ENCODE measurements around the gene PTTG1IP2.

The PTTG1IP2 gene

GRCh38 chr7:90484706-90485105 lies 15.3 kb downstream of the PTTG1IP2 start:
- DNase-seq, result no peak

DNA sequence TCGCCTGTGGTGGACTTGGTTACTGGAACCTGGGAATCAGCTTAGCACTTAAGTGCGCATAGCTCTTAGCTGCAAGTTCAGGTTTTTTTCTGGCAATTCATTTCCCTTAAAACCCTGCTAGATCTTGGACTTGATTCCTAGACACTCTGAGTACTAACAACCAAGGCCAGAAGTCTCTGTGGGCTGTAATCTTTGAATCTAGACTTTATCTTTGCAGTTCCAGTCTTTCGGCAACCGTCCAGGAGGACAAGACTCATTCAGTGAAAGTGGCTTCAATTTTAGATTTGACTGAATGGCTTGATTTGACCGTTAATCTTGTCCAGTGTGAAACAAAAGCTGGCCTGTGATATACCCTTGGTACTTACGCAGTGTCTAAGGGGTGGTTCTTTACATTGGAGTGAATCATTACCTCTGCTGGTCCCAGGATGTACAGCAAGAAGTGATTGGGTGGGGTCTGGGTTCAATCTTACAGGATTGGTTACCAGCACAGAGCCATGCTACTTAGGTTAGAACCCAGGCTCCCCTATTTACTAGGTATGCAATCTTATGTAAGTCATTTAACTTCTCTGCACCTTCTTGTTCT lies 16.4 kb downstream of the PTTG1IP2 start:
- no peak for DNase-seq

- no peak for DNase-seq
Observed at GRCh38 chr7:90487808-90488207, 18.4 kb downstream of the PTTG1IP2 start.

DNA sequence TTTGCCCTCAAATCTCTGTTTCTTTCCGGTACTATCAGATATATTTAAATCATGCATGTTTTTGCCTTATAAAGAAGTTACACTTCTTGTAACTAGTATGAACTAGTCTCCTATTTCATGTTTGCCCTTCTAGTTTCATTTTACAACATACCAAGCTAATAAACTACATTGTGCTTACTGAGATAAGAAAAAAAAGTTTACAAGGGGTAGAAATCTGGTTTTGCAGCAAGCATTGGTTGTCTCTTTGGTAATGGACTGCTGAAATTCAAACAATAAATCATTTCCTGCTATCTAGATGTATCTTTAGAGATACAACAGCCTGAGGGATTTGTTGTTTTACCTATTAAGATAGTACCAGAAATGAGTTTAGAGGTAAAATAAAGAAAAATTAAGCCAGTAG lies 18.8 kb downstream of the PTTG1IP2 start:
- no peak for DNase-seq

DNA sequence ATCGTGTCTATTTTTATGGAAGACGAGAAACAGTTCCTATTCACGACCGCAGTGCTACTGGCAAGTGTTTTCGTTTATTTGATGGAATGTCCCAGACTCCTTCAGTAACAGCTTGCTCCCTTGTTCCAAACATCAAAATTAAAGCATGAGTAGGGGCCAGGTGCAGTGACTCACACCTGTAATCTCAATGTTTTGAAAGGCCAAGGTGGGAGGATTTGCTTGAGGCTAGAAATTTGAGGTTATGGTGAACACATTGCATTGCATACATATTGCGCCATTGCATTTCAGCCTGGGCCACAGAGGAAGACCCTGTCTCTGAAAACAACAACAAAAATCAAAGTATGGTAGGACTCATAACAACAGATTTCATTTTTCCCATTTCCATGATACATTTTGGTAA lies 22.8 kb downstream of the PTTG1IP2 start:
- DNase-seq, result no peak

DNA sequence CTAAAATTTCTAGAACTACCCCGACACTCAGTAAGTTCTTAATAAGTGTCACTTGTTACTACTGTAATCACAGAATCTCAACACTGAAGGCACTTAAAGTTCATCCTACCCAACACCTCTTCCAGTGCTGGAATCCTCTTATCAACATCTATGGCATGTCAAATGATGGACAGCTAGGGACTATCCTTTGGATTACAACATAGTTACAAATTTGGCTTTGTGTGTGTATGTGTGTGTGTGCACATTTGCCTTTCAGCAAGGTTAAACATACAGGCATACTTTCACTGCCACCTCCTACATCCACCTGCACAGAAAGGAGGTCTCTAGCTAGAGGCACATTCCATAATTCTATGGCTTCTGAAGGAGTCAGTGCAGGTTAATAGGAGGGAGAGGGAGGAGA lies 25.8 kb downstream of the PTTG1IP2 start:
- no peak for DNase-seq

DNA sequence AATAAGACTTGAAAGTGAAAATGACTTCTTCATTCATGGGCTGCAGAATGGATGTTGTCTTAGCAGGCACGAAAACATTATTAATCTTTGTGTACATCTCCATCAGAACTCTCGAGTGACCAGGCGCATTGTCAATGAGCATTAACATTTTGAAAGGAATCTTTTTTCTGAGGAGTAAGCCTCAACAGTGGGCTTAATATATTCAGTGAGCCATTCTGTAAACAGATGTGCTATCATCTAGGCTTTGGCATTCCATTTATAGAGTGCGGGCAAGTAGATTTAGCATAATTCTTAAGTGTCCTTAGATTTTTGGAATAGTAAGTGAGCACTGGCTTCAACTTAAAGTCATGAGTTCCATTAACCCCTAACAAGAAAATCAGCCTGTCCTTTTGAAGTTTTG lies 33.1 kb downstream of the PTTG1IP2 start:
- no peak for DNase-seq

- DNase-seq, result no peak
Observed at GRCh38 chr7:90503367-90503766, 33.9 kb downstream of the PTTG1IP2 start.

DNA sequence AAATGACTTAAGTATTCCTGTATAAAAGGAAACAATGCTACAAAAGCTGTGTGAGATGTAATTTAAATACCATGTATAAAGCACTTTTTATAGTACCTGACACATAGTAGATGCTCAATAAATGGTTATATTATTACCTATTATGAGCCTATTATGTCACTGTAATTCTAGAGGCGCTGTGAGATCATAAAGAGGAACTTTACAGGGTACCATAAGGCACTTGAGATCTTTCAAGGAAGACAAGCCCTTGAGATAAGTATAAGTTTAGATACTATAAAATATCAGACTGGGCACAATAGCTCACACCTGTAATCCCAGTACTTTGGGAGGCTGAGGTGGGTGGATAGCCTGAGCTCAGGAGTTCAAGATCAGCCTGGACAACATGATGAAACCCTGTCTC lies 38.3 kb downstream of the PTTG1IP2 start:
- no peak for DNase-seq

DNA sequence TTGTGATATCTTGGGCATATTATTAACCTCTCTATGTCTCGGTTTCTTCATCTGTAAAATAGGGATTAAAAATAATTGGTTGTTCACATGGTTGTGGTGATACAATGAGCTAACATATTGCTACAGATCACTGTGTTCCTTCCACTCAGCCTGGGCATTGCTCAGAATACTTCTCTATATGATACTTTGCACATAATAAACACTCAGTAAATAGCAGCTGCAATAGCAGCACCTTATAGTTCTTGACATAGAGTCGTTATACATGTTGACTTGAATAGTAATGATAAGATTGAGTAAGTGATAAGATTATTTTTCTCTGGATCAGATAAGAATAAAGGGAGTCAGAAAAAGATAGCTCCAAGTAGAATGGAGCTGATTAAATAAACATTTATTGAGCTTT lies 42.3 kb downstream of the PTTG1IP2 start:
- DNase-seq, result no peak

DNA sequence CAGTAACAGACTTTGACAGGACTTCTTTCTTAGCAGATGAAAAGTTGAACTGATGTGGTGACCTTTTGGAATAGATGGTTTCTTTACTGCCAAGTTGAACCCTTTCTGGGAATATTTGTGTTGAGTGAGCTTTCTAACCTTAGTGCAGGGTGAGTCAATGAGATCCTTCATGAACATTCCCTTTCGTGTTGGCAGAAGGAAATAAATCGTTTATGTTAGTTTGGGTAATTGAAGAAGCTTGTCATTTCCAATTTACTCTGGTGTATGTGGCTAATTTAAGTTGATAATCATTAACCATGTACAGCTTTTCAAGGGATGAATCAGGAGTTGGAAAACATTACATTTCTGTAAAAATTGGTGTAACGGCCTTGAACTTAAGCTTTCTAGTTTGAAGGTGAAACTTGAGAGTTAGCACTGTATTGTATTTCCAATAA lies 43.4 kb downstream of the PTTG1IP2 start:
- DNase-seq, result no peak

DNA sequence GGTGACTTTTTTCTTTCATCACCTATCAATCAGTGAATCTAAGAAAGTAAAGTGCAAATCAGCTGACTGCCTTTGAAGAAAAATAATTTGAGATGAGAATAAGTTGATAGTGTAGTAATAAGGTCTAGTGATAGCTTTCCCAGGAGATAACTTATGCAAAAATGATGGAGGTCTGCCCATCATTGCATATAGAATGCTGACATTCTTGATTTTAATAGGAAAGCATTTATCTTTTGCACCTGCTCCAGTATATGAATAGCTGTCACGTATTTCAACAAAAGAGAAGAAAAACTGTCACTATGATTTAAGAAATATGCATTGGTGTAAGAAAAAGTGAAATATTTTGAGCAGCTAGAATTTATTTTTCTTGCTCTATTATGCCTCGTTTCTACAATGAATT lies 46.8 kb downstream of the PTTG1IP2 start:
- DNase-seq, result no peak

- no peak for DNase-seq
Observed at GRCh38 chr7:90518630-90519029, 49.2 kb downstream of the PTTG1IP2 start.

- DNase-seq, result no peak
Observed at GRCh38 chr7:90520484-90520883, 51.0 kb downstream of the PTTG1IP2 start.

GRCh38 chr7:90530263-90530662 lies 60.8 kb downstream of the PTTG1IP2 start:
- DNase-seq, result no peak

GRCh38 chr7:90532231-90532929 lies 62.9 kb downstream of the PTTG1IP2 start:
- DNase-seq, result no peak

GRCh38 chr7:90536449-90536848 lies 67.0 kb downstream of the PTTG1IP2 start:
- DNase-seq, result no peak

DNA sequence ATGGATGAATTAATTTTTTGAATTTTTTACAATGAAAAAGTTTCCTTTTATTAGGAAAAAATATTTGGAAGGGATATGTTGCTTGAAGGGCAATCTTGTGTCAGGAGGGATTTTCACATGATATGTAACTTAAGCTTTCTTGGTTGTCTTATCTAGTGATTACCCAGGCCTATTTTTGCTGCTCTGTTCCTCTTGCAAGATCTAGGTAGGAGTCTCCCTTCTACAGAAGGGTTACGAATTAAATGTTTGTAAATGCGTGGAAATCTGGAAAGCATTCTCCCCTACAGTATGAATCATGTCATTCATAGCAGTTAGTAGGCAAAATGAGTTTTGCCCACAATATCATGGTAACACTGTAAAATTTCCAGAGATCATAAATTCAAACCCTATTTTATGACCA lies 69.0 kb downstream of the PTTG1IP2 start:
- no peak for DNase-seq

DNA sequence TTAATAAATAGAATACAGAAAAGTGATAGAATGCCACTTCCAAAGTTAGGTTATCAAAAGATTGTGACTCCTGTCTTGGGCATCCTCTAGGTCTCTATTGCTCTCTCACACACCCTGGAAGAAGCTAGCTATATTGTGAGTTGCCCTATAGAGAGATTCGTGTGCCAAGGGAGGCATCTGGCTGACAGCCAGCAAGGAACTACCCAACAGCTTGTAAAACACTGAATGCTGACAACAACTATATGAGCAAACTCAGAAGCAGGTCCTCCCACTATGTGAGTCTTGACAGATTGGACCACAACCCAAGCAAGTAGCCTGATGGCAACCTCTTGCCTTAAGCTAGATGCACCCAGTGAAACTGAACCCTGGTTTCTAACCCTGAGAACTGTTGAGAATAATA lies 71.0 kb downstream of the PTTG1IP2 start:
- no peak for DNase-seq

GRCh38 chr7:90551036-90551435 lies 81.6 kb downstream of the PTTG1IP2 start:
- no peak for DNase-seq

DNA sequence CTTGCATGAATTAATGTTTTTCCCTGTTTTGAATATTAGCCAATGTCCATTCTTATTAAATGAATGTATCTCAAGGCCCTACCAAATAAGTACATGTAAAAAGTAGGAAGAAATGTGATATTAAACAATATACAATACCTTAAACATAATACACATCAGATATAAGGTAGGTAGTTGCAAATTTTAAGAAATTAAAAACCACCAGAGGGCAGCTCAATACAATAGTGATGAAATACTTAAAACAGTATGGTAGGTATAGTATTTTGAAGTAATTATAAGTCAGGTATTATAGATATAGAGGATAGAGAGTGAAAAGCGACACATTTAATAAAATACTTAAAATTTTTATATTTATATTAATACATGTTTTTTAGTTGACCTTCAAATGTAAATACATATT lies 83.1 kb downstream of the PTTG1IP2 start:
- no peak for DNase-seq

GRCh38 chr7:90560730-90561129 lies 91.3 kb downstream of the PTTG1IP2 start:
- DNase-seq, result no peak

All from cerebellar nuclear complex (tissue), 1 donor.